PC-3 (cell line): Measurements from ENCODE around the gene SMG6. TPM values are rescaled to one million over a fixed set of nuclear protein-coding genes. Genes with fewer than 3 reads are reported as not detected.

Source experiments
- ATAC-seq: fragments of 200-7000 bp; cut with Tn5 transposase; 2 replicates; pipeline ENCODE4 v1.9.1; 2020; ENCODE audit warnings: mild to moderate bottlenecking, moderate library complexity
- BruUV-seq: library from RNA; stranded (reverse); fragments of 400-500 nt; replicated peaks from 2 replicates; lab custom pipeline; 2021; lab: Mats Ljungman, UMichigan
- CTCF ChIA-PET: fragments of 300-600 bp; sonication (Branson Sonifier 250); formaldehyde crosslinking; loops from one replicate; lab custom pipeline; 2022; ENCODE audit warnings: antibody characterized with exemption; lab: Charles Lee
- POLR2A ChIA-PET: fragments of 300-600 bp; sonication (Branson Sonifier 250); formaldehyde crosslinking; loops from one replicate; lab custom pipeline; 2022; ENCODE audit warnings: antibody characterized with exemption; ENCODE audit not compliant: unreplicated experiment; lab: Charles Lee
- DNase-seq: peaks from one replicate; pipeline ENCODE4 v3.0.0-alpha.2; 2015
- H2AFZ ChIP-seq: fragments of 300-600 bp; sonication (generic); 2 replicates; pipeline ENCODE4 v1.6.0; 2016; ENCODE audit warnings: antibody characterized with exemption, low read length
- H3F3A ChIP-seq: fragments of 300-600 bp; sonication (generic); one replicate; pipeline ENCODE4 v1.6.0; 2017; ENCODE audit warnings: antibody characterized with exemption, low read length, control low read depth, mild to moderate bottlenecking; ENCODE audit not compliant: unreplicated experiment
- H3K27ac ChIP-seq: fragments of 300-600 bp; sonication (generic); 2 replicates; pipeline ENCODE4 v1.5.1; 2016; ENCODE audit warnings: mild to moderate bottlenecking, low read length
- H3K27me3 ChIP-seq: fragments of 300-600 bp; sonication (generic); 2 replicates; pipeline ENCODE4 v1.6.1; 2016; ENCODE audit warnings: low read length, mixed read lengths
- H3K36me3 ChIP-seq: fragments of 300-600 bp; sonication (generic); 2 replicates; pipeline ENCODE4 v1.6.1; 2016; ENCODE audit warnings: low read depth, mixed run types, low read length, mixed read lengths
- H3K4me1 ChIP-seq: fragments of 300-600 bp; sonication (generic); 2 replicates; pipeline ENCODE4 v1.5.1; 2016; ENCODE audit warnings: low read length; ENCODE audit not compliant: insufficient read depth
- H3K4me2 ChIP-seq: fragments of 300-600 bp; sonication (generic); 2 replicates; pipeline ENCODE4 v1.6.0; 2016; ENCODE audit warnings: low read length
- H3K4me3 ChIP-seq: fragments of 300-600 bp; sonication (generic); 2 replicates; pipeline ENCODE4 v1.5.1; 2016; ENCODE audit warnings: mild to moderate bottlenecking, low read length, mixed read lengths
- H3K79me2 ChIP-seq: fragments of 300-600 bp; sonication (generic); 2 replicates; pipeline ENCODE4 v1.6.1; 2017; ENCODE audit warnings: low read length, mixed read lengths
- H3K9ac ChIP-seq: fragments of 300-600 bp; sonication (generic); 2 replicates; pipeline ENCODE4 v1.6.0; 2016; ENCODE audit warnings: mild to moderate bottlenecking, low read length
- H3K9me2 ChIP-seq: fragments of 300-600 bp; sonication (generic); replicated peaks from 2 replicates; pipeline ENCODE4 v1.6.1; 2016; ENCODE audit warnings: mixed run types, low read length, mixed read lengths
- H3K9me3 ChIP-seq: fragments of 300-600 bp; sonication (generic); 2 replicates; pipeline ENCODE4 v1.6.1; 2016; ENCODE audit warnings: low read length, mixed read lengths
- H4K20me1 ChIP-seq: fragments of 300-600 bp; sonication (generic); 2 replicates; pipeline ENCODE4 v1.6.1; 2016; ENCODE audit warnings: low read length, mixed read lengths
- CTCF ChIP-seq: fragments of 300-600 bp; sonication (generic); conservative IDR thresholded peaks from 2 replicates; pipeline ENCODE4 v1.5.1; 2017; ENCODE audit warnings: antibody characterized with exemption, low read depth, mild to moderate bottlenecking, low read length
- EZH2 ChIP-seq: fragments of 300-600 bp; sonication (generic); IDR thresholded peaks from one replicate; pipeline ENCODE4 v1.6.1; 2017; ENCODE audit warnings: antibody characterized with exemption, mild to moderate bottlenecking, low read length; ENCODE audit not compliant: unreplicated experiment
- EZH2phosphoT487 ChIP-seq: fragments of 300-600 bp; sonication (generic); IDR thresholded peaks from 2 replicates; pipeline ENCODE4 v1.6.1; 2018; ENCODE audit warnings: mild to moderate bottlenecking, antibody characterized with exemption, low read length, borderline replicate concordance
- intact Hi-C: fragments of 100-400 bp; cut with micrococcal nuclease; formaldehyde crosslinking; loops from 2 replicates; pipeline ENCODE4 v1.9.0; 2023
- total RNA-seq: library from RNA; depleted of rRNA; stranded (reverse); fragments of >200 nt; gene quantifications from 2 replicates; pipeline ENCODE4 v1.2.3, GENCODE V29; 2014

SMG6 gene
- total RNA-seq, 1 experiment from 2014 or later, result 13.4 TPM

- H4K20me1 ChIP-seq, result 0 out of 2 replicates have a peak, but pooled peaks cover 3% of the 10 kb centered on the region
- no peak for ATAC-seq
- peaks cover 9% of the 10 kb centered on the region; the same call in 1 of the 2 replicates for H3K4me1 ChIP-seq
- H3K9me3 ChIP-seq, result no peaks in the 10 kb centered on the region
- intact Hi-C loops, result no loop called here
- no peaks in the 10 kb centered on the region for H3K27me3 ChIP-seq
- no peak for DNase-seq
- H3K9ac ChIP-seq, result no peak overlapping the region
- H3K9me2 ChIP-seq, result no peaks in the 10 kb centered on the region
- no peaks in the 10 kb centered on the region for H3F3A ChIP-seq
- no peak overlapping the region for H3K4me2 ChIP-seq
- BruUV-seq, result no TSS peak
- no peaks in the 10 kb centered on the region for H3K36me3 ChIP-seq
- H3K79me2 ChIP-seq, result no peaks in the 10 kb centered on the region
- no peak overlapping the region for H3K4me3 ChIP-seq
- POLR2A ChIA-PET, result no interaction called here
- no peak overlapping the region for H2AFZ ChIP-seq
- no peak overlapping the region for H3K27ac ChIP-seq
- CTCF ChIA-PET, result no interaction called here
- TF ChIP-seq CTCF, result no peak
- TF ChIP-seq EZH2, result no peak
- no peak for TF ChIP-seq EZH2phosphoT487
Observed at GRCh38 chr17:2264067-2264860, 39.3 kb downstream of the SMG6 start.

DNA sequence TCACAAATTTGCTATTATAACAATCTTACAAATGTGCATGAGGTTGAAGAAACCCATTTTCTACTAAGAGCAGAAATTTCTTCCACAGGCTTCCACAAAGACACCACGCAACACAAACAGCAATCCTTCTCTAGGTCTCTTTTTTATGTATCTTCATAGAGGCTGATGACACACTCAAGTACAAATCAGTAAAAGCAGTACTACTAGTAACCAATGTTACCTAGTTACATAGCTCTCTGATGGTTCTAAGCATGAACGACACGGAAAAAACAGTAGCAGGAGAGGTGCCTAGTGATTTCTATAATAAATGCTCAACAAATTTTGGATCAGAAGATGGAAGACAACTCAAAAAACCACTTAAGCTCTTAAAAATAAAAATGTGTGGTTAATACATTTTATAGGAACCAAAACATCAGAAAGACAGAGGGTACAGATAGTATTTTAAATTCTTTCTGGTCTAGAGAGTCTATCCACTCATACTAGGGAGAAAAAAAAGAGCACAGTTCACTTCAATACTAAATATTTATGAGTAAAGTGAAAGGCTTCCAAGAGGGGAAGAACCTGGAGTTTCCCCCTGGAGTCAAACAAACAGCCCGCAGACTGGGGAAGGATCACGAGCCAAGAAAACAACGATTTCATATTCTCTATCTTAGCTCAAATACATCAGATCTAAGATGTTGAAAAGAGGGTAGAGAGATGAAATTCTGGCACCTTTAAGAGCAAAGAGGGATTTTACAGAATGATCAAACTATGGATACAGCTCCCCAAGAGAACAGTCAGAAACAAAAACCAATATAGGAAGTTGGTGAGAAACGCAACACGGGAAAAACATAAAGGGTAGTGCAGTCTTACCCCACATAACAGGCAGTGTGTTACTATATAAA is 40.2 kb downstream of the SMG6 start:
- BruUV-seq, result no TSS peak
- H3K4me3 ChIP-seq, result no peak overlapping the region
- peaks cover 9% of the 10 kb centered on the region; the same call in 1 of the 2 replicates for H3K4me1 ChIP-seq
- H3K27me3 ChIP-seq, result no peaks in the 10 kb centered on the region
- ChIA-PET CTCF (no interaction called here), POLR2A (no interaction called here)
- no peaks in the 10 kb centered on the region for H3K36me3 ChIP-seq
- no peak for ATAC-seq
- H3K9me2 ChIP-seq, result no peaks in the 10 kb centered on the region
- TF ChIP-seq CTCF (no peak), EZH2 (no peak), EZH2phosphoT487 (no peak)
- no peak overlapping the region for H3K9ac ChIP-seq
- no peaks in the 10 kb centered on the region for H3K79me2 ChIP-seq
- no peak for DNase-seq
- H2AFZ ChIP-seq, result no peak overlapping the region
- intact Hi-C loops, result no loop called here
- 0 out of 2 replicates have a peak, but pooled peaks cover 3% of the 10 kb centered on the region for H4K20me1 ChIP-seq
- no peak overlapping the region for H3K27ac ChIP-seq
- no peaks in the 10 kb centered on the region for H3F3A ChIP-seq
- no peaks in the 10 kb centered on the region for H3K9me3 ChIP-seq
- H3K4me2 ChIP-seq, result no peak overlapping the region
